Neural crest cell (in vitro differentiated cells): Measurements from ENCODE around the gene SGSH. TPM values are rescaled to one million over a fixed set of nuclear protein-coding genes. Genes with fewer than 3 reads are reported as not detected.
A peak's percentile ranks its signal among the peaks of the same experiment; 100 is the strongest.

Experiments used
- DNase-seq: peaks from one replicate; pipeline ENCODE4 v3.0.0; 2021; ENCODE audit warnings: low read depth, mixed read lengths, low spot score
- H3K27ac Mint-ChIP-seq: one replicate; pipeline ENCODE4 v1.8.0; 2021; ENCODE audit warnings: mild to moderate bottlenecking, mixed read lengths; ENCODE audit not compliant: unreplicated experiment
- H3K27me3 Mint-ChIP-seq: 2 replicates; pipeline ENCODE4 v1.8.0; 2021; ENCODE audit warnings: low read depth, mild to moderate bottlenecking, mixed read lengths
- H3K36me3 Mint-ChIP-seq: 2 replicates; pipeline ENCODE4 v1.8.0; 2021; ENCODE audit warnings: low read depth, mild to moderate bottlenecking, mixed read lengths
- H3K4me1 Mint-ChIP-seq: 2 replicates; pipeline ENCODE4 v1.8.0; 2021; ENCODE audit warnings: mixed read lengths
- H3K4me3 Mint-ChIP-seq: one replicate; pipeline ENCODE4 v1.8.0; 2021; ENCODE audit warnings: mild to moderate bottlenecking, mixed read lengths
- H3K9me3 Mint-ChIP-seq: 2 replicates; pipeline ENCODE4 v1.8.0; 2021; ENCODE audit warnings: mixed read lengths
- CTCF ChIP-seq: fragments of 200-600 bp; sonication (generic); conservative IDR thresholded peaks from 2 replicates; pipeline ENCODE4 v1.5.0; 2021; ENCODE audit warnings: antibody characterized with exemption, mild to moderate bottlenecking
- total RNA-seq: library from RNA; stranded (reverse); gene quantifications from 2 replicates; pipeline ENCODE4 v1.2.1, GENCODE V29; 2021

The SGSH gene
- total RNA-seq, 1 donor from 2014 or later: 32.8 TPM

- Mint-ChIP-seq H3K4me1 (peaks cover 14% of the 10 kb centered on the region), H3K36me3 (peaks cover 23% of the 10 kb centered on the region), H3K27ac (no peak overlapping the region), H3K9me3 (peaks cover 6% of the 10 kb centered on the region), H3K4me3 (no peak overlapping the region), H3K27me3 (no peaks in the 10 kb centered on the region)
- no peak for DNase-seq
- TF ChIP-seq CTCF: no peak
Measured at GRCh38 chr17:80227666-80228065, 7.5 kb upstream of the SGSH start.

GRCh38 chr17:80227156-80227555 lies 7.0 kb upstream of the SGSH start:
- no peak for TF ChIP-seq CTCF
- Mint-ChIP-seq H3K36me3 (peaks cover 18% of the 10 kb centered on the region), H3K27ac (peak overlapping the region; percentile 67)

GRCh38 chr17:80225230-80225629 lies 5.1 kb upstream of the SGSH start:
- Mint-ChIP-seq H3K9me3 (no peaks in the 10 kb centered on the region), H3K4me1 (peaks cover 21% of the 10 kb centered on the region), H3K4me3 (no peak overlapping the region), H3K27me3 (no peaks in the 10 kb centered on the region), H3K36me3 (peaks cover 8% of the 10 kb centered on the region), H3K27ac (no peak overlapping the region)
- DNase-seq: no peak
- no peak for TF ChIP-seq CTCF

More at GRCh38 chr17:80227156-80227555, 7.0 kb upstream of the SGSH start:
- Mint-ChIP-seq H3K9me3 (peaks cover 3% of the 10 kb centered on the region), H3K4me3 (no peak overlapping the region), H3K27me3 (no peaks in the 10 kb centered on the region), H3K4me1 (peaks cover 14% of the 10 kb centered on the region)
- DNase-seq: no peak

GRCh38 chr17:80224683-80225082 lies 4.5 kb upstream of the SGSH start:
- Mint-ChIP-seq H3K9me3 (no peaks in the 10 kb centered on the region), H3K4me1 (peaks cover 21% of the 10 kb centered on the region), H3K27ac (no peak overlapping the region), H3K36me3 (peaks cover 6% of the 10 kb centered on the region), H3K4me3 (no peak overlapping the region), H3K27me3 (no peaks in the 10 kb centered on the region)
- no peak for TF ChIP-seq CTCF
- DNase-seq: no peak

GRCh38 chr17:80223838-80224497 lies 3.8 kb upstream of the SGSH start:
- no peak for TF ChIP-seq CTCF

More at GRCh38 chr17:80223838-80224497, 3.8 kb upstream of the SGSH start:
- no peak overlapping the region for H3K4me3 Mint-ChIP-seq
- DNase-seq: no peak
- no peaks in the 10 kb centered on the region for H3K9me3 Mint-ChIP-seq
- no peak overlapping the region for H3K27ac Mint-ChIP-seq
- no peaks in the 10 kb centered on the region for H3K27me3 Mint-ChIP-seq
- H3K4me1 Mint-ChIP-seq: peaks cover 26% of the 10 kb centered on the region
- H3K36me3 Mint-ChIP-seq: peaks cover 6% of the 10 kb centered on the region
